SK-N-MC (cell line): ENCODE results near the gene ENTREP1.
"Not testable (repeated sequence)": the region's sequence is repeated elsewhere in the genome, so short reads cannot be mapped to it uniquely, and the experiment has no call there.

ENCODE experiments used
- EZH2 ChIP-seq: fragments of 200-600 bp; sonication (generic); IDR thresholded peaks from one replicate; pipeline ENCODE4 v1.6.1; 2017; ENCODE audit warnings: antibody characterized with exemption
- POLR2AphosphoS5 ChIP-seq: IDR thresholded peaks from 2 replicates; pipeline ENCODE4 v1.6.1; 2012; ENCODE audit warnings: mild to moderate bottlenecking, low read depth, low read length, borderline replicate concordance

GRCh38 chr9:69440254-69440955 lies 115.4 kb downstream of the ENTREP1 start:
- not testable (repeated sequence) for TF ChIP-seq EZH2, POLR2AphosphoS5
